ENCODE results near the gene KMT2D.

Gene KMT2D

DNA sequence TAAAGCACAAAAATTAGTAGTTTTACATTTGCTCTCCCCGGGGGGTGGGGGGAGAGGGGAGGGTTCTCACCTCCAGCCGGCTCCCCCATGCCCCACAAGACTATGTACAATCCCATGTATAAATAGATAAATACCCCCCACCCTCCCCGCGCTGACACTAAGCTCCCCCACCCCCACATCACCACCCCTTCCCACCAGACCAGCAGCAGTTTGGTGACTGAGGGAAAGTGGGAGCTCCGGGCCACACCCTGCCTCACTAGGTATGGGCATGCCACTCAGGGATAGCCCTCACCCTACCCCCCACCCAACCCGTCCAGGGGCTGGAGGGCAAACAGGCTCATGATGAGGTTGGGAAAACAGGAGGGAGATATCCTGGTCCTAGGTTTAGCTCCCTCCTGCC, 40.2 kb downstream of the KMT2D start:
- TF ChIP-seq, protein P1, sequence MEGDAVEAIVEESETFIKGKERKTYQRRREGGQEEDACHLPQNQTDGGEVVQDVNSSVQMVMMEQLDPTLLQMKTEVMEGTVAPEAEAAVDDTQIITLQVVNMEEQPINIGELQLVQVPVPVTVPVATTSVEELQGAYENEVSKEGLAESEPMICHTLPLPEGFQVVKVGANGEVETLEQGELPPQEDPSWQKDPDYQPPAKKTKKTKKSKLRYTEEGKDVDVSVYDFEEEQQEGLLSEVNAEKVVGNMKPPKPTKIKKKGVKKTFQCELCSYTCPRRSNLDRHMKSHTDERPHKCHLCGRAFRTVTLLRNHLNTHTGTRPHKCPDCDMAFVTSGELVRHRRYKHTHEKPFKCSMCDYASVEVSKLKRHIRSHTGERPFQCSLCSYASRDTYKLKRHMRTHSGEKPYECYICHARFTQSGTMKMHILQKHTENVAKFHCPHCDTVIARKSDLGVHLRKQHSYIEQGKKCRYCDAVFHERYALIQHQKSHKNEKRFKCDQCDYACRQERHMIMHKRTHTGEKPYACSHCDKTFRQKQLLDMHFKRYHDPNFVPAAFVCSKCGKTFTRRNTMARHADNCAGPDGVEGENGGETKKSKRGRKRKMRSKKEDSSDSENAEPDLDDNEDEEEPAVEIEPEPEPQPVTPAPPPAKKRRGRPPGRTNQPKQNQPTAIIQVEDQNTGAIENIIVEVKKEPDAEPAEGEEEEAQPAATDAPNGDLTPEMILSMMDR (IDR thresholded peaks at IDR 0.05; ENCODE audit: control extremely low read depth, extremely low read depth, low read depth, missing control alignments) = no peak
- no peak for DNase-seq (ENCODE audit: extremely low spot score)
- ChIA-PET POLR2A (interaction anchor here (0.7 to 1.2 kb wide), 2 partner anchors 23 to 104 kb away, joined by 3 to 6 read pairs; no protein-coding TSS in a partner anchor), CTCF (interaction anchor here (0.8 to 18.9 kb wide), 20 partner anchors 8 to 534 kb away, joined by 3 to 203 read pairs (median 6); partner anchors contain the start of genes TUBA1B and WNT1)

DNA sequence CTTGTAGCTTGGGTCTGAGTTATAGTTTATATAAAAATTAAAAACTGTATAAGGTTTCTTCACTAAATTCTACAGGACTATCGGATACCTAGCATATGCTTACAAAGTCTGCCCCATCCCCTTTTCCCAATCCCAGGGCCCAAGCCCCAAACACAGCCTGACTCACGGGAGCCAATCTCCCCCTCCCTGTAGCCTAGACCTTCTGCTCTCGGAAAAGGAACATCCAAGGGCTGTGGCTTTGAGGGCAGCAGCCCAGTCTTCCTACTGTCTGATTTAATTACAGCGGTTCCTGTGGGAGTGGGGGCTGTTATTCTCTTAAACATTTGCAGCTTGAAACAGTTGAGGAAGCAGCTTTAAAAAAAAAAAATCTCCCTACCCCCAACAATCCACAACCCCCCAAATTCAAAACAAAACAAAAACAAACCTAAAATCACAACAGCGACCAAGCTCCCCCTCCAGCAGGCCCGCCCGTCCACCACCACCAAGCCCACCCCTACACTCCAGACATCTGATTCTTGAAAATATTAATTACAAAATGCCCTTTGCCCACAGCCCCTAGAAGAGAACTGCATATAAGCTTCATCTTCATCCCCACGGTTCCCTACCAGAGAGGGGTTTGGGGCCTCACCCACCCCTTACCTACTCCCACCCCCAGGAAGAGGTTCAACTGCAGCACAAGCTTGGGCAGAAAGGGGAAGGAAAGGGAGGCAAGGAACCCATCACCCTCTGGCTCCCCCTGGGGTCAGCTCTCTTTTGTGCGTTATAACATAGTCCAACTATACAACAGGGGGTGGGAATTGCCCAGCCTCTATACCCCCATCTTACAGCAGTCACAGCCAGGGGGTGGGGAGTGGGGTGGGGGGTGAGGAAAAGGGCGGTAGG, 40.9 kb downstream of the KMT2D start:
- peak; percentile 70 for DNase-seq (ENCODE audit: extremely low spot score)

DNA sequence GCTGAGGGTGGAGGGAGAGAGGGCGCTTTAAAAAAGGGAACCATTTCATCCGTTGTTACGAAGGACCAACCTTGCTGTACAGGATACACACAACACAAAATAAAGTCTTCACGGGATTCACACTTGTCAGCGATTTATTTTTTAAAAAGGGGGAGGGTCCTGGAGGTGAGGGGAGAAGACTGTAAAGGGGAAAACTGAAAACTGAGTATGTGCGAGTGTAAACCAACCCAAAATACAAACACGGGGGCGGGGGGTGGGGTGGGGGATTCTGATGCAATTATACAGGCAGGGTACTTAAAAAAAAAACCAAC, 41.5 kb downstream of the KMT2D start:
- POLR2A ChIA-PET = interaction anchor here (0.8 to 1.2 kb wide), 2 partner anchors 21 to 112 kb away, joined by 3 to 6 read pairs; partner anchors contain the start of gene TUBA1B
- TF ChIP-seq, protein P1 (IDR thresholded peaks at IDR 0.05; ENCODE audit: control extremely low read depth, extremely low read depth, low read depth, missing control alignments) = no peak
- CTCF ChIA-PET = interaction anchor here (0.9 to 18.9 kb wide), 16 partner anchors 9 to 74 kb away, joined by 3 to 203 read pairs (median 7); partner anchors contain the start of gene WNT1
- no peak for DNase-seq (ENCODE audit: extremely low spot score)

More for the DNA sequence above, 40.9 kb downstream of the KMT2D start:
- ChIA-PET POLR2A (interaction anchor here (0.7 to 1.2 kb wide), 3 partner anchors 22 to 111 kb away, joined by 3 to 6 read pairs (median 3); partner anchors contain the start of gene TUBA1B), CTCF (interaction anchor here (0.8 to 18.9 kb wide), 23 partner anchors 8 to 534 kb away, joined by 3 to 203 read pairs (median 6); partner anchors contain the start of genes TUBA1B and WNT1)
- TF ChIP-seq, protein P1 (IDR thresholded peaks at IDR 0.05; ENCODE audit: control extremely low read depth, extremely low read depth, low read depth, missing control alignments) = peak; percentile 42

DNA sequence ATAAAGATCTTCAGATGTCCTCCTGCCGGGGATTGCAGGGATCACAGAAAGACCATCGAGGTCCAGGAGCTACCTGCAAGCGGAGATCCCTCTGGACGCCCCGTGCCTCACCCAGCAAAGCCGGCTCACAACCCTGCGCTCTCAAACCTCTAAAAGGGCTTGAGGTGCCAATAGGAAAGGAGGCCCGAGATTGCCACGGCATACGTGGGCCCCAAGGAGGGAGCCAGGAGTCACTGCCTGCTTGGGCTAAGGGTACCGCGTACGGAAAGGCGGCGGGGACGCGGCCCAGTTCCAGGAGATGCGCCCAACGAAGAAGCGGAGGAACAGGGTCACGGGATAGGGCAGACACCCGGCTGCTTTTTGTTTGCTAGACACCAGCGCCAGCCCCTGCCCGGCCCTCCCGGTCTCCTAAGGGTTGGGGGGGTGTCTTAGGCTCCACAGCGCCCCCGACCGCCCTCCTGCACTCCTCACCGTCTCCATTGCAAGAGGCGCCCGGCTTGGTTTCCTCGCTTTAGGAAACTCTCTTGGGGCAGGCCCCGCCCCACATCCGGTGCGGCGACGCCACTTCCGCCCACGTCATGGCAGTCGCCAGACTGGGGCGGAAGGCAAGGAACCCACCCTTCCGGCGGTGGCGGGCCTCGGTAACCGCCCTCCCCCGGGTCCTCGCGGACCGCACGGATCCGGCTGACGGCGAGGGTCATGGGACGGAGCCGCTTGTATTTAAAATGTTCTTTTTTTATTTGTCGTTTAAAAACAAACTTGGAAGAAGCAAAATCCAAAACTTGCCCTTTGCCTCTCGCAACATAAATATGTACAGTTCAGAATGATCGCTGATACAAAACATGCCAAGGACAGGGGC, 42.1 kb downstream of the KMT2D start, which contains the start of gene PRKAG1:
TSS of gene PRKAG1 (minus strand) at position 516 of the 859 bp plus-strand sequence. CDS start at position 480, 36 bp downstream.
- CTCF ChIA-PET = interaction anchor here (0.8 to 18.9 kb wide), 14 partner anchors 9 to 45 kb away, joined by 4 to 253 read pairs (median 6); partner anchors contain the start of gene DDN
- TF ChIP-seq, protein P1 (IDR thresholded peaks at IDR 0.05; ENCODE audit: control extremely low read depth, extremely low read depth, low read depth, missing control alignments) = peak; percentile 53
- DNase-seq (ENCODE audit: extremely low spot score) = peak; percentile 99
- POLR2A ChIA-PET = interaction anchor here (0.9 to 1.1 kb wide), 3 partner anchors 19 to 113 kb away, joined by 3 to 4 read pairs (median 3); partner anchors contain the start of gene TUBA1B

DNA sequence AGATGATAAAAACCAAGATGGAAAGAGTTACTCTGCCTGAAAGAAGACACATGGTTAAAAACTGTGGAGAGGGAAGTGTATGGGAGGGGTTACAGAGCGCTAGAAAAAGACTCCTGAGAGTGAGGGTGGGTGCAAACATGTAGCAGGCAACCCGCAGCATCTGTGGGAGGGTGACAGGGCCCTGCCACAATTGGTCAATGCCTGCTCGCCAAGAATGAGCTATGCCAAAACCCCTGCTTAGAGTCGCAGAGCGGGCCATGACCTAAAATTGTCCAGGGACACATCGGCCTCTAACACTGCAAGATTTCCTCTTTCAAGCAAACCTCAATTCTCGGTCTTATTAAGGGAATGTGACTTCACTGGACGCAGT, 42.7 kb downstream of the KMT2D start:
- ChIA-PET POLR2A (interaction anchor here (0.9 to 1.1 kb wide), 3 partner anchors 18 to 113 kb away, joined by 3 to 4 read pairs (median 3); partner anchors contain the start of gene TUBA1B), CTCF (interaction anchor here (0.8 to 14.3 kb wide), 8 partner anchors 9 to 46 kb away, joined by 4 to 253 read pairs (median 6); partner anchors contain the start of gene DDN)
- no peak for DNase-seq (ENCODE audit: extremely low spot score)
- TF ChIP-seq, protein P1 (IDR thresholded peaks at IDR 0.05; ENCODE audit: control extremely low read depth, extremely low read depth, low read depth, missing control alignments) = no peak

Data from GM10248 (cell line).